Natural killer cell (primary cell): Measurements from ENCODE around the gene EEF1A2. TPM values are rescaled to one million over a fixed set of nuclear protein-coding genes. Genes with fewer than 3 reads are reported as not detected.

Source experiments
- ATAC-seq, 3 donors: fragments of 150-1000 bp in 2 of 3; fragments of 200-7000 bp in 1 of 3; cut with Tn5 transposase; 1 replicate in 1 of 3; 2 replicates in 2 of 3; pipeline ENCODE4 v1.10.0; 2021; ENCODE audit warnings: mild to moderate bottlenecking in 2 of 3, moderate library complexity in 2 of 3
- DNase-seq, 2 donors: peaks; one replicate each; pipeline versions ENCODE4 v3.0.0 to v3.0.0-alpha.2; 2013 to 2021; ENCODE audit warnings: mixed read lengths in 1 of 2
- H3K27ac ChIP-seq: one replicate; pipeline ENCODE4 v1.5.1; 2013; ENCODE audit warnings: mild to moderate bottlenecking, low read length
- H3K27me3 ChIP-seq: one replicate; pipeline ENCODE4 v1.6.1; 2013; ENCODE audit warnings: low read length; ENCODE audit not compliant: control insufficient read depth, insufficient read depth
- H3K36me3 ChIP-seq: one replicate; pipeline ENCODE4 v1.6.1; 2013; ENCODE audit warnings: low read length; ENCODE audit not compliant: control insufficient read depth, insufficient read depth
- H3K4me1 ChIP-seq: one replicate; pipeline ENCODE4 v1.6.1; 2013; ENCODE audit warnings: low read length; ENCODE audit not compliant: control insufficient read depth, insufficient read depth
- H3K4me3 ChIP-seq: one replicate; pipeline ENCODE4 v1.5.1; 2013; ENCODE audit warnings: low read length
- H3K9me3 ChIP-seq: one replicate; pipeline ENCODE4 v1.6.1; 2013; ENCODE audit warnings: low read length; ENCODE audit not compliant: control insufficient read depth, insufficient read depth
- H3K27ac Mint-ChIP-seq, 2 donors: one replicate each; pipeline ENCODE4 v1.8.0; 2022; ENCODE audit warnings: mild to moderate bottlenecking in 2 of 2, mixed read lengths in 2 of 2, moderate library complexity in 1 of 2
- H3K27me3 Mint-ChIP-seq, 2 donors: one replicate each; pipeline ENCODE4 v1.8.0; 2022; ENCODE audit warnings: low read depth in 2 of 2, mixed read lengths in 2 of 2
- H3K36me3 Mint-ChIP-seq: one replicate; pipeline ENCODE4 v1.8.0; 2022; ENCODE audit warnings: mixed read lengths
- H3K4me1 Mint-ChIP-seq, 2 donors: one replicate each; pipeline ENCODE4 v1.8.0; 2022; ENCODE audit warnings: mixed read lengths in 2 of 2
- H3K4me3 Mint-ChIP-seq: one replicate; pipeline ENCODE4 v1.8.0; 2022; ENCODE audit warnings: mild to moderate bottlenecking, moderate library complexity, mixed read lengths
- H3K9me3 Mint-ChIP-seq, 2 donors: one replicate each; pipeline ENCODE4 v1.8.0; 2022; ENCODE audit warnings: mixed read lengths in 2 of 2
- WGBS: methylation state at CpG from one replicate; pipeline ENCODE4 v1.1.7; 2013; ENCODE audit warnings: missing lambda C conversion rate; ENCODE audit not compliant: insufficient coverage; 5-methylcytosine and 5-hydroxymethylcytosine counted together
- intact Hi-C: fragments of 100-400 bp; cut with micrococcal nuclease; formaldehyde crosslinking; loops from one replicate; pipeline ENCODE4 v1.14.2; 2022
- total RNA-seq, 4 donors: library from RNA; stranded (reverse); fragments of 120-200 nt in 1 of 4; gene quantifications; one replicate each; pipeline versions ENCODE4 v1.2.3 to v1.2.4, GENCODE V29; 2013 to 2022
- TF ChIP-seq, protein P1 (sequence below): fragments of 200-600 bp; IDR thresholded peaks from one replicate; pipeline ENCODE4 v1.8.0; 2022; ENCODE audit warnings: antibody characterized with exemption

EEF1A2 gene
- total RNA-seq, 3 donors from 2014 or later (not counting 1 experiment from before 2014, with no cell fraction given), result 0.14 to 0.86 (median 0.35) TPM

DNA sequence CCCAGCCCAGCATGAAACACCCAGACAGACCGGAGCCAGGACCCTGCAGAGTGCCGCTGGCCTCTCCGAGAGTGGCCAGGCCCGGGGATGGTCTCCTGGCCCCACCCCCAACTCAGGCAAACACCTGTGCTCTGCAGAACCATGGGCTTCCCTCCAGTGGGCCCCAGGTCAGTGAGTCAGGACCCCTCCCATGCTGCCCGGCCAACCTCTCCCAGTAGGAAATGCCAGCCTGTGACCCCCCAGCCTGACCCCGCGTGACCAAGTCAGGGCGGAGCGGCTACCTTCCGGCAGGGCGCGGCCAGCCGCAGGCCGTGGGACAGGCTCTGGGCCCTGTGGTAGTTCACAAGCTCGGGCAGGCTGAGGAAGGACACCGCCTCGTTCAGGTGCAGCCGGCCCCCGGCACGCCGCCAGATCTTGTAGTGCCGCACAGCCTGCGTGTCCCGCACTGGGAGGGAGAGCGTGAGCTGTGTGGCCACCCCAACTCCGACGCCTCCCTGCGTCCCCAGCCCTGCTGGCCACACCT, 35.0 kb upstream of the EEF1A2 start:
- Histone ChIP-seq H3K27ac (no peak overlapping the region), H3K27me3 (no peaks in the 10 kb centered on the region), H3K4me3 (no peak overlapping the region), H3K9me3 (no peaks in the 10 kb centered on the region), H3K4me1 (peaks cover 25% of the 10 kb centered on the region), H3K36me3 (no peaks in the 10 kb centered on the region)
- WGBS, result 91% methylated on average over 28 of the region's 28 CpGs
- DNase-seq, result no peak
- Mint-ChIP-seq H3K9me3 (no peaks in the 10 kb centered on the region), H3K4me1 (peaks cover 0 to 20% of the 10 kb centered on the region in 2 donors), H3K36me3 (no peaks in the 10 kb centered on the region), H3K4me3 (no peak overlapping the region), H3K27ac (no peak overlapping the region), H3K27me3 (peaks cover 0 to 4% of the 10 kb centered on the region in 2 donors)
- ATAC-seq, result no peak
- TF ChIP-seq, protein P1, sequence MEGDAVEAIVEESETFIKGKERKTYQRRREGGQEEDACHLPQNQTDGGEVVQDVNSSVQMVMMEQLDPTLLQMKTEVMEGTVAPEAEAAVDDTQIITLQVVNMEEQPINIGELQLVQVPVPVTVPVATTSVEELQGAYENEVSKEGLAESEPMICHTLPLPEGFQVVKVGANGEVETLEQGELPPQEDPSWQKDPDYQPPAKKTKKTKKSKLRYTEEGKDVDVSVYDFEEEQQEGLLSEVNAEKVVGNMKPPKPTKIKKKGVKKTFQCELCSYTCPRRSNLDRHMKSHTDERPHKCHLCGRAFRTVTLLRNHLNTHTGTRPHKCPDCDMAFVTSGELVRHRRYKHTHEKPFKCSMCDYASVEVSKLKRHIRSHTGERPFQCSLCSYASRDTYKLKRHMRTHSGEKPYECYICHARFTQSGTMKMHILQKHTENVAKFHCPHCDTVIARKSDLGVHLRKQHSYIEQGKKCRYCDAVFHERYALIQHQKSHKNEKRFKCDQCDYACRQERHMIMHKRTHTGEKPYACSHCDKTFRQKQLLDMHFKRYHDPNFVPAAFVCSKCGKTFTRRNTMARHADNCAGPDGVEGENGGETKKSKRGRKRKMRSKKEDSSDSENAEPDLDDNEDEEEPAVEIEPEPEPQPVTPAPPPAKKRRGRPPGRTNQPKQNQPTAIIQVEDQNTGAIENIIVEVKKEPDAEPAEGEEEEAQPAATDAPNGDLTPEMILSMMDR, result no peak
- intact Hi-C loops, result no loop called here

GRCh38 chr20:63533388-63533787, 34.5 kb upstream of the EEF1A2 start:
- no peak overlapping the region for H3K4me3 ChIP-seq
- peaks cover 0 to 4% of the 10 kb centered on the region in 2 donors for H3K27me3 Mint-ChIP-seq
- H3K4me3 Mint-ChIP-seq, result no peak overlapping the region
- H3K4me1 Mint-ChIP-seq, result peaks cover 0 to 20% of the 10 kb centered on the region in 2 donors
- H3K4me1 ChIP-seq, result peaks cover 20% of the 10 kb centered on the region
- no peak overlapping the region for H3K27ac ChIP-seq
- no peak overlapping the region for H3K27ac Mint-ChIP-seq
- TF ChIP-seq, protein P1, result no peak
- no peaks in the 10 kb centered on the region for H3K9me3 ChIP-seq
- no peaks in the 10 kb centered on the region for H3K36me3 Mint-ChIP-seq
- no peak for DNase-seq
- no peaks in the 10 kb centered on the region for H3K36me3 ChIP-seq
- intact Hi-C loops, result no loop called here
- 86% methylated on average over 14 of the region's 14 CpGs for WGBS
- no peaks in the 10 kb centered on the region for H3K27me3 ChIP-seq
- no peak for ATAC-seq
- no peaks in the 10 kb centered on the region for H3K9me3 Mint-ChIP-seq

DNA sequence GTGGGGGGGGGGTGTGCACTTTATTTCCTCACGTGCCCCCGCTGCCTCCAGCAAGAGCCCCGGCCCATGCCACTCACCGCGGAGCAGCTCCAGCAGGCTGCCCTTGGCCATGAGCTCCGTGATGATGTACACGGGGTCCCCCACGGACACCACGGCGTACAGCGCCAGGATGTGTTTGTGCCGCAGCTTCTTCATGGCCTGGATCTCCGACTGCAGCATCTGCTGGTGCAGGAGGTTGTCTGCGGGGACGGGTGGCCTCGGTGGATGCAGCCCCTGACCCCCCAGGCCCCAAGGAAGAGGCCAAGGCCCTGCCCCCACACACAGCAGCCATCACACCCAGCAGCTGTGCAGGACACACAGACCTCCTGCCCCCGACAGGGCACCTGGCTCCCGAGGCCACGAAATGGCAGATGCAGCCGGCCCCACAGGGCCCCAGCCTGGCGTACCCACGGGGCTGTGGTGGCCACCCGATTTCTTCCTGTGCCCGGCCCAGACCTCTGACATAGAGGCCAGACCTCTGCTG, 33.6 kb upstream of the EEF1A2 start:
- TF ChIP-seq, protein P1, result no peak
- Mint-ChIP-seq H3K9me3 (no peaks in the 10 kb centered on the region), H3K27ac (no peak overlapping the region), H3K36me3 (no peaks in the 10 kb centered on the region), H3K27me3 (peaks cover 0 to 4% of the 10 kb centered on the region in 2 donors), H3K4me3 (no peak overlapping the region), H3K4me1 (peaks cover 0 to 13% of the 10 kb centered on the region in 2 donors)
- peaks cover 12% of the 10 kb centered on the region for H3K4me1 ChIP-seq
- WGBS, result 79% methylated on average over 24 of the region's 24 CpGs
- no peak for DNase-seq
- no peaks in the 10 kb centered on the region for H3K27me3 ChIP-seq
- no peaks in the 10 kb centered on the region for H3K36me3 ChIP-seq
- no peaks in the 10 kb centered on the region for H3K9me3 ChIP-seq
- intact Hi-C loops, result no loop called here
- no peak overlapping the region for H3K27ac ChIP-seq
- no peak for ATAC-seq
- H3K4me3 ChIP-seq, result no peak overlapping the region
